GM12891 (cell line): Measurements from ENCODE around the gene PKD1L1.

ENCODE experiments used
- DNase-seq: peaks from one replicate; pipeline ENCODE4 v3.0.0; 2011; ENCODE audit warnings: low spot score; ENCODE audit not compliant: insufficient read length
- FAIRE-seq: peaks from 2 replicates; lab custom pipeline; 2011; peaks lifted over from hg19 to GRCh38; lab: Jason Lieb, UNC
- PAX5 ChIP-seq: IDR thresholded peaks from 2 replicates; pipeline ENCODE4 v1.6.1; 2011; ENCODE audit warnings: low read length, moderate library complexity, mild to moderate bottlenecking; ENCODE audit not compliant: insufficient read depth, severe bottlenecking
- POLR2A ChIP-seq: IDR thresholded peaks from 2 replicates; pipeline ENCODE4 v1.6.1; 2011; ENCODE audit warnings: low read depth, low read length, control low read depth
- POLR2AphosphoS5 ChIP-seq: IDR thresholded peaks from 2 replicates; pipeline ENCODE4 v1.6.1; 2011; ENCODE audit warnings: low read depth, low read length, control low read depth
- POU2F2 ChIP-seq: IDR thresholded peaks from 2 replicates; pipeline ENCODE4 v1.6.1; 2011; ENCODE audit warnings: low read depth, mild to moderate bottlenecking, control low read depth, low read length, moderate library complexity
- SPI1 ChIP-seq: IDR thresholded peaks from 2 replicates; pipeline ENCODE4 v1.6.1; 2011; ENCODE audit warnings: low read depth, low read length, control low read depth
- TAF1 ChIP-seq: IDR thresholded peaks from 2 replicates; pipeline ENCODE4 v1.6.1; 2011; ENCODE audit warnings: low read depth, low read length, control low read depth

PKD1L1 gene

DNA sequence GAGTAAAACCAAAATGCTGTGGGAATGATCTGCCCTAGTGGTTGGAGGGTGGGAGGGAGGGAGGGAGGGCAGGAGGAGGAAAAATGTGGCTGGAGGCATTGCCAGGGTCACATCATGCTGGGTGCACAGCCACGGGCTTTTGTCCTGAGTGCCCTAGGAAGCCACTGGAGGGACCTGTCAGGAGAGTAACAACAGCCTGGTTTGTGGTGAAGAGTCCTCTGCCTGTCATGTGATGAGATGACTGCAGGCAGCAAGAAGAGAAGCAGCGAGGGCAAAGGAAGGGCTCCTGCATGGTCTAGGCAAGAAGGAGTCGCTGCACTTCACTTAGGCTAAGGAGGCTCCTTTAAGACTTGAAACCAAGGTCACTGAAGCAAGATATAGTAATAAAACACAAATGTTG, 65.6 kb downstream of the PKD1L1 start:
- no peak for TF ChIP-seq PAX5
- TF ChIP-seq TAF1 = no peak
- no peak for TF ChIP-seq POU2F2
- no peak for TF ChIP-seq POLR2AphosphoS5
- no peak for TF ChIP-seq POLR2A
- TF ChIP-seq SPI1 = no peak
- FAIRE-seq (no peak), DNase-seq (no peak)

DNA sequence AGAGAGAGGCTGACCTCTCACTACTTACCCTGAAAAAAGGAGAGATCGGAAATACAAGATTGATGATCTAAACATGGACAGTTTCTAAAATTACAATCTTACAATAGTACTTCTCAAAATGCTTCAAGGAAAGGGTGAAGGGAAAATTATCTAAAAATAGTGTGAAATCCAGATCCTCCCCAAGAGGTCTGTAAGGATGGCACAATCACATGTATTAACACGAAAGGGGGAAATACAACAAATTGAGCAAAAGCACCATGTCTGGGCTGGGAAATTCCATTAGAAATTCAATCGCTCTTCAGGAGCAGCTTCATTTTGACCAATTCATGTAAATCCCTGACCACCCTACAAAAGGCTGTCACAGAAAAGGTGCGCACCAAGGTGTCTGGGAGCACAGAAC, 67.0 kb downstream of the PKD1L1 start:
- TF ChIP-seq SPI1 (no peak), POLR2A (no peak), PAX5 (no peak), POLR2AphosphoS5 (no peak), POU2F2 (no peak), TAF1 (no peak)
- DNase-seq (no peak), FAIRE-seq (no peak)

DNA sequence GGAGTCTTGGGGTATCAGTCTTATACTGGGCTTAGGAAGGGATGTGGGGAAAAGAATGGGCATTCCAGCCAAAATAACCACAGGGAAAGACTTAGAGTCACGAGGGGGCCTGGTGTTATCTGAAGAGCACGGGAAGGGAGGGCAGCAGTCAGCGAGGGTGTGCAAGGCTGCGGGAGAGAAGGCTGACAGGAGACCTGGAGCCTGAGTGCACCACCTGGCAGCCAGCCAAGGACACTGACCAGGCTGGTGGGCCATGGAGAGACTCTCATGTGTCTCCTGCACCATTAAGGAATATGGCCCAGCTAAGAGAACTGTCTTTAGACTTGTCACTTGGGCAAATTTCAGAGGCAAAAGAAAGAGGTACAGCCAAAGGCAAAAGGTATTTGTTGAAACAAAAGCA, 69.6 kb downstream of the PKD1L1 start:
- TF ChIP-seq POLR2AphosphoS5 = no peak
- FAIRE-seq (no peak), DNase-seq (no peak)

DNA sequence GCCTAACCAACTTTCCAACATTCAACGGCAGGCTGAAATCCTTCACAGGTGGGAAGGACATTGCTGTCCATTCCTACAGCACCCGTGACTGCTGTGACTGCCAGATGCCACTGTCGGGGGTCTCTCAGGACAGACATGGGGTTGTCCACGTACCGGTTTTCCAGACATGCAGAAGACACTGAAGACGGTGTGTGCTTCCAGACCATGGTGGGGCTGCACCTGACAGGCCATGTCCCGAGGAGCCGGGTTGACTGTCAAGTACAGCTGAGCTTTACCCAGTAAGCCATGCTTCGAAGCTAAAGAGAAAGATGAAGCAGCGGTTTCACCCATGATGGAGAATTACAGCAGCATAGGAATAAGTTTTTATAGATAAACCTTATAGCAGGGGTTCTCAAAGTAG, 70.9 kb downstream of the PKD1L1 start:
- TF ChIP-seq PAX5 (no peak), SPI1 (no peak), POLR2AphosphoS5 (no peak), POLR2A (no peak), TAF1 (no peak)
- FAIRE-seq (no peak), DNase-seq (no peak)

DNA sequence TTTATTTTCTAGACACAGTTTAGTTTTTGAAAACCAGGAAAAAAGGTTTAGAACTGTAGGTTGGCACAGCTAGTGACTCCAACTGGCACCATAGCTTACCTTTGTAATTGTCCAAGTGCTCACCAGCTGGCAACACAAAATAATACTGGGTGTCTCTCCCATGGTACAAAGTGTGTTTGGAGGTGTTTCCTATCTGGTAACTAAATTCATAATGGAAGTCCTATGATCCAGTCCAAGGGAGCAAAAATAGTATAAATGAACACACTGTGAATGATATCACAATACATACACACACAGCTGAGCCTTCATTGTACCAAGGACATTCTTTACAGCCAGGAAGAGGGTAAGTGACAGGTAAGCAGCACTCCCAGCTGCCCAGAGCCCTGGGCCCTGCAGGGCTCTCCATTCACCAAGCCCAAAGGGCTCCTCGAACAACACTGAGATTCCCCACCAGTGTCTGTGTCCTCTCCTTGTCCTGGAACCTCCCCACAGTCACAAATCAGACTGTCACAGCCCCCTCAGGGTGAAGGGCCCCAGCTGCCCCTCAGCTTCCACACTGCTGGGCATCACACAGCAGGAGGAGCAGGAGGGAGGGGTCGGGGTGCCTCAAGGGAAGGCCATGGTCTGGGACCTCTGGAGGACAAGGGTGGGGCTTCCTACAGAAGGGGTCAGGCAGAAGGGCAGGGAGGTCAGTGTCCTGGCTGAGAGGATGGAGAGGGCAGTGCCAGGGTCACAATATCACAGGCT, 72.1 kb downstream of the PKD1L1 start:
- no peak for FAIRE-seq
- no peak for DNase-seq
- TF ChIP-seq PAX5 (no peak), TAF1 (no peak), POLR2A (no peak), POU2F2 (no peak), SPI1 (no peak), POLR2AphosphoS5 (no peak)

DNA sequence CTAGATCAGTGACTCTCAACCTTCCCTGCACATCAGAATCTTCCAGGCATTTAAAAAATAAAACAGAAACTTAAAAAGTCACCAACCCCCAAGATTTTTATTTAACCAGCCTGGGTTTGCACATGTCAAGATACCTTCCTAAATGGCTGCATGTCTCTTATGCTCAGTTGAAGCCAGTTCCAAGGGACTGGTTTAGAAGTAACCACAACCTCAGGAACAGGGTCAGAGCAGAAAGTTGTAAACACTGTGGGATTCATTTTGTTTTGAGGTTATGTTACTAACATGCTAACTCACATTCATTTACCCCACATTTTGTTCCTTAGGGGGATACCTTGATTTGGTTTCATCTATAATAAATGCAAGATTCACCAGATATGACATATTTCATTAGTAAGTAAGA, 72.9 kb downstream of the PKD1L1 start:
- DNase-seq (no peak), FAIRE-seq (no peak)
- TF ChIP-seq POU2F2 (no peak), POLR2A (no peak), PAX5 (no peak), TAF1 (no peak), POLR2AphosphoS5 (no peak), SPI1 (no peak)

DNA sequence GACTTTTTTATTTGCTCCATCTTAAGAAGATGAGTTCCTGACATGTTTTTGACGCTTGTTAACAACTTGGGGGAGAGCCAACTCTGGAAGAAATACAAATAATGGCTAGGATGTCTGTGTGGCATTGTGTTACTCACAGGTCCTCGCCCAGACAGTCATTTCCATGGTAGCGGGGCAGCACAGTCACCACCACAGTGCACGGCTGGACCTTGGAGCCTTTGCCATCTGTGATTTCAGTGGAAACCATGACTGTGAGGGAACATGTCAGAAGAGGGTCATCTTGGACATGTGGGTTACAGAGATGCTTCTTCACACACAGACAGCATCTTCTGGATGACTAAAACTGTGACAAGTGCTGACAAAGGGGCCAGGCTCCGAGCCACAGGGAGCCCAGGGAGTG, 74.5 kb downstream of the PKD1L1 start:
- FAIRE-seq (no peak), DNase-seq (no peak)
- TF ChIP-seq POLR2A (no peak), SPI1 (no peak), POU2F2 (no peak), POLR2AphosphoS5 (no peak)

DNA sequence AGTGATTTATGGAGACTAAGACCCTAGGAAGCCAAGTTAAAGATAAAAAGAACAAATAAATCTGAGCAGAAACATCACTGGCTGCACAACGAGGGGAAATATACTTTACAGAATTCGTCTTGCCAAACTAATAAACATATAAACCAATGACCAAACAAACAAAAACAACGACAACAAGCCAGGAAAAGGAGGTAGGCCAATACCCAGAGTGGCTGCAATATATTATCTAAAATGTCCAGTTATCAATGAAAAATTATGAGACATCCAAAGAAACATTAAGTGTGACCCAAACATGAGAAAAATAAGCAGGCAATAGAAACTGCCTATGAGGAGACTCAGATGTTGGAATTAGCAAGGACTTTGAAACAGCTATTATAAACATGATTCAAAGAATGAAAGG, 81.0 kb downstream of the PKD1L1 start:
- FAIRE-seq (no peak), DNase-seq (no peak)
- TF ChIP-seq POLR2AphosphoS5 = no peak
- no peak for TF ChIP-seq SPI1
- no peak for TF ChIP-seq PAX5
- no peak for TF ChIP-seq POU2F2
- TF ChIP-seq TAF1 = no peak
- no peak for TF ChIP-seq POLR2A

DNA sequence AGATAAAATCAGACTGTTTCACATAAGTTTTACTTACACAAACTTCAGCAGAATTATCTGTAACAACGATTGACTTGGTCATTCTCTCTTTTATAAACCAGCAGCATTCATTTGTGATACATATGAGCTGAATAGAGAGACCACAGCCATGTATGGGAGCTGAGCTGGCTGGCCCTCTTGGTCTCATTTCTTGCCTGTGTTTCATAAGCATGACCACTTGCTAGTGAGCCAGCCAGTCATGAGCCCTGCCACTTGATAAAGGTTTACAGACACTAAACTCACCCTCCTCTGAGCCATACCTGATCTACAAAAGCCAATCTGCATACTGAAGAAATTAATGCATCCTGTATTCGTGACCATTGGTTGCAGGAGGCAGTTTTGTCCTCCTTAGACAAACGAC, 82.1 kb downstream of the PKD1L1 start:
- FAIRE-seq (no peak), DNase-seq (no peak)
- no peak for TF ChIP-seq TAF1
- TF ChIP-seq POLR2A = no peak
- TF ChIP-seq POU2F2 = no peak
- no peak for TF ChIP-seq POLR2AphosphoS5
- no peak for TF ChIP-seq PAX5
- no peak for TF ChIP-seq SPI1

DNA sequence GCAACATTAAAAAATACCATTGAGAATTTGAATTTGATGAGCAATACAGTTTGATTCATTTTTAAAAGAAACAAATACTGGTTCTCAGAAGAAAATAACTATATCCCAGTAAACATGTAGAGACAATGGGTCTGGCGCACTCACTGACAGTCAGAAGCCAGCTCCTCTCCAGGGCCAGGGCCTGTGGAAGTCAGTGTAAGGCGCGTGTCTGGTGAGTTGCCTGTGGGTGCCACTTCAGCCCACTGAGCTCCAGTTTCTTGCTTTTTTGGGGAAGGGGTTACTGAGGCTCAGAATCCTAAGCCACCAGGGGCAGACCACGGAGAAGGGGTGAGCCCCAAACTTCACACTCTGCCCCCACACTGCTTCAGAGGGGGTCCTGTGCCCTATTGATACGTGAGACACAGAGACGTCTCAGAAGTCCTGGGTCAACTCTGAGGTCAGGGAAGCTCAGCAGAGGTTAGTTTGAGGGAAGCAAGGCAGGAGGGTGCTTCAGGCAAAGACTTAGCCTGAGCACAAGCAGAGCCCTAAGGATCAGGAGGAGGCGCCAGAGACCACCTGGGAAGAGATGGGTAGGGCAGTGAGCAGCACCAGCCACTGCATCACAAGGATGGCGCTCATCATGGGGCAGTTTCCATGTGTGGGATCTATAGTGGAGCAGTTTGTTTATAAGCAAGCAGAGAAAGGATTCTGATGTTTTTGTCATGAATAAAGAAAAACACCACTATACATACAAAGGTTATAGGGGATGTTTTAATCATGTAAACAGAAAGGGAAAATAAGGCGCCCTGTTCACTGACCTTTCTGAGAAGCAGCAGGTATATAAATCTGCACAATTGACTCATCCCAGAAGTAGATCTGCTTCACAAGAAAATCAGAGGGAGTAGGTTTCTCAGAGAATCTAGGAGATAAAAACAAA, 95.7 kb downstream of the PKD1L1 start:
- no peak for DNase-seq
- TF ChIP-seq TAF1 = no peak
- TF ChIP-seq POLR2A = no peak
- FAIRE-seq = no peak
